PC-3 (cell line): ENCODE measurements around the gene C1orf21. TPM values are rescaled to one million over a fixed set of nuclear protein-coding genes. Genes with fewer than 3 reads are reported as not detected.

Experiments used
- ATAC-seq: fragments of 200-7000 bp; cut with Tn5 transposase; 2 replicates; pipeline ENCODE4 v1.9.1; 2020; ENCODE audit warnings: mild to moderate bottlenecking, moderate library complexity
- BruUV-seq: library from RNA; stranded (reverse); fragments of 400-500 nt; replicated peaks from 2 replicates; lab custom pipeline; 2021; lab: Mats Ljungman, UMichigan
- CTCF ChIA-PET: fragments of 300-600 bp; sonication (Branson Sonifier 250); formaldehyde crosslinking; loops from one replicate; lab custom pipeline; 2022; ENCODE audit warnings: antibody characterized with exemption; lab: Charles Lee
- POLR2A ChIA-PET: fragments of 300-600 bp; sonication (Branson Sonifier 250); formaldehyde crosslinking; loops from one replicate; lab custom pipeline; 2022; ENCODE audit warnings: antibody characterized with exemption; ENCODE audit not compliant: unreplicated experiment; lab: Charles Lee
- DNase-seq: peaks from one replicate; pipeline ENCODE4 v3.0.0-alpha.2; 2015
- H2AFZ ChIP-seq: fragments of 300-600 bp; sonication (generic); 2 replicates; pipeline ENCODE4 v1.6.0; 2016; ENCODE audit warnings: antibody characterized with exemption, low read length
- H3F3A ChIP-seq: fragments of 300-600 bp; sonication (generic); one replicate; pipeline ENCODE4 v1.6.0; 2017; ENCODE audit warnings: antibody characterized with exemption, low read length, control low read depth, mild to moderate bottlenecking; ENCODE audit not compliant: unreplicated experiment
- H3K27ac ChIP-seq: fragments of 300-600 bp; sonication (generic); 2 replicates; pipeline ENCODE4 v1.5.1; 2016; ENCODE audit warnings: mild to moderate bottlenecking, low read length
- H3K27me3 ChIP-seq: fragments of 300-600 bp; sonication (generic); 2 replicates; pipeline ENCODE4 v1.6.1; 2016; ENCODE audit warnings: low read length, mixed read lengths
- H3K36me3 ChIP-seq: fragments of 300-600 bp; sonication (generic); 2 replicates; pipeline ENCODE4 v1.6.1; 2016; ENCODE audit warnings: low read depth, mixed run types, low read length, mixed read lengths
- H3K4me1 ChIP-seq: fragments of 300-600 bp; sonication (generic); 2 replicates; pipeline ENCODE4 v1.5.1; 2016; ENCODE audit warnings: low read length; ENCODE audit not compliant: insufficient read depth
- H3K4me2 ChIP-seq: fragments of 300-600 bp; sonication (generic); 2 replicates; pipeline ENCODE4 v1.6.0; 2016; ENCODE audit warnings: low read length
- H3K4me3 ChIP-seq: fragments of 300-600 bp; sonication (generic); 2 replicates; pipeline ENCODE4 v1.5.1; 2016; ENCODE audit warnings: mild to moderate bottlenecking, low read length, mixed read lengths
- H3K79me2 ChIP-seq: fragments of 300-600 bp; sonication (generic); 2 replicates; pipeline ENCODE4 v1.6.1; 2017; ENCODE audit warnings: low read length, mixed read lengths
- H3K9ac ChIP-seq: fragments of 300-600 bp; sonication (generic); 2 replicates; pipeline ENCODE4 v1.6.0; 2016; ENCODE audit warnings: mild to moderate bottlenecking, low read length
- H3K9me2 ChIP-seq: fragments of 300-600 bp; sonication (generic); replicated peaks from 2 replicates; pipeline ENCODE4 v1.6.1; 2016; ENCODE audit warnings: mixed run types, low read length, mixed read lengths
- H3K9me3 ChIP-seq: fragments of 300-600 bp; sonication (generic); 2 replicates; pipeline ENCODE4 v1.6.1; 2016; ENCODE audit warnings: low read length, mixed read lengths
- H4K20me1 ChIP-seq: fragments of 300-600 bp; sonication (generic); 2 replicates; pipeline ENCODE4 v1.6.1; 2016; ENCODE audit warnings: low read length, mixed read lengths
- CTCF ChIP-seq: fragments of 300-600 bp; sonication (generic); conservative IDR thresholded peaks from 2 replicates; pipeline ENCODE4 v1.5.1; 2017; ENCODE audit warnings: antibody characterized with exemption, low read depth, mild to moderate bottlenecking, low read length
- EZH2 ChIP-seq: fragments of 300-600 bp; sonication (generic); IDR thresholded peaks from one replicate; pipeline ENCODE4 v1.6.1; 2017; ENCODE audit warnings: antibody characterized with exemption, mild to moderate bottlenecking, low read length; ENCODE audit not compliant: unreplicated experiment
- EZH2phosphoT487 ChIP-seq: fragments of 300-600 bp; sonication (generic); IDR thresholded peaks from 2 replicates; pipeline ENCODE4 v1.6.1; 2018; ENCODE audit warnings: mild to moderate bottlenecking, antibody characterized with exemption, low read length, borderline replicate concordance
- intact Hi-C: fragments of 100-400 bp; cut with micrococcal nuclease; formaldehyde crosslinking; loops from 2 replicates; pipeline ENCODE4 v1.9.0; 2023
- total RNA-seq: library from RNA; depleted of rRNA; stranded (reverse); fragments of >200 nt; gene quantifications from 2 replicates; pipeline ENCODE4 v1.2.3, GENCODE V29; 2014

Gene C1orf21
- total RNA-seq, 1 experiment from 2014 or later: 1.3 TPM

GRCh38 chr1:184622136-184622823 lies 235.5 kb downstream of the C1orf21 start:
- intact Hi-C loops: no loop called here
- POLR2A ChIA-PET: interaction anchor here (0.6 kb wide), 1 partner anchor 10 kb away, joined by 5 read pairs; no protein-coding TSS in a partner anchor

GRCh38 chr1:184623404-184623803 lies 236.6 kb downstream of the C1orf21 start:
- Histone ChIP-seq H3K4me1 (peaks cover 29% of the 10 kb centered on the region), H3K36me3 (no peaks in the 10 kb centered on the region), H3K4me3 (no peak overlapping the region), H3K27me3 (no peaks in the 10 kb centered on the region), H3K9me3 (no peaks in the 10 kb centered on the region), H3K9ac (no peak overlapping the region), H3K4me2 (no peak overlapping the region), H2AFZ (no peak overlapping the region), H3K79me2 (no peaks in the 10 kb centered on the region), H3K9me2 (no peaks in the 10 kb centered on the region), H3F3A (no peaks in the 10 kb centered on the region), H3K27ac (no peak overlapping the region), H4K20me1 (no peaks in the 10 kb centered on the region)
- POLR2A ChIA-PET: no interaction called here
- DNase-seq (no peak), ATAC-seq (no peak)
- intact Hi-C loops: no loop called here
- TF ChIP-seq CTCF: no peak
- TF ChIP-seq EZH2phosphoT487: no peak
- no peak for TF ChIP-seq EZH2
- CTCF ChIA-PET: no interaction called here
- no TSS peak for BruUV-seq

More at GRCh38 chr1:184622136-184622823, 235.5 kb downstream of the C1orf21 start:
- DNase-seq: peak; percentile 70
- peaks cover 29% of the 10 kb centered on the region for H3K4me1 ChIP-seq
- no peaks in the 10 kb centered on the region for H3F3A ChIP-seq
- no peak overlapping the region for H3K4me3 ChIP-seq
- H3K27ac ChIP-seq: peak overlapping the region; percentile 70
- no peak overlapping the region for H2AFZ ChIP-seq
- H3K9me3 ChIP-seq: no peaks in the 10 kb centered on the region
- no peaks in the 10 kb centered on the region for H3K9me2 ChIP-seq
- CTCF ChIA-PET: interaction anchor here (0.6 kb wide), 1 partner anchor 608 kb away, joined by 3 read pairs; no protein-coding TSS in a partner anchor
- H3K79me2 ChIP-seq: no peaks in the 10 kb centered on the region
- H4K20me1 ChIP-seq: no peaks in the 10 kb centered on the region
- H3K27me3 ChIP-seq: no peaks in the 10 kb centered on the region
- ATAC-seq: peak; percentile 89
- BruUV-seq: no TSS peak
- no peak overlapping the region for H3K9ac ChIP-seq
- no peaks in the 10 kb centered on the region for H3K36me3 ChIP-seq
- TF ChIP-seq CTCF (no peak), EZH2 (no peak), EZH2phosphoT487 (no peak)
- H3K4me2 ChIP-seq: peak overlapping the region; percentile 61

- Histone ChIP-seq H3K27ac (no peak overlapping the region), H3K9ac (no peak overlapping the region), H3K4me2 (no peak overlapping the region), H3K27me3 (no peaks in the 10 kb centered on the region), H3K4me3 (no peak overlapping the region), H3K9me3 (no peaks in the 10 kb centered on the region), H3K9me2 (no peaks in the 10 kb centered on the region), H3K4me1 (peaks cover 29% of the 10 kb centered on the region), H3F3A (no peaks in the 10 kb centered on the region), H3K79me2 (no peaks in the 10 kb centered on the region), H2AFZ (no peak overlapping the region), H4K20me1 (no peaks in the 10 kb centered on the region), H3K36me3 (no peaks in the 10 kb centered on the region)
- ATAC-seq (no peak), DNase-seq (peak; percentile 49)
- CTCF ChIA-PET: no interaction called here
- BruUV-seq: no TSS peak
- intact Hi-C loops: no loop called here
- TF ChIP-seq CTCF (no peak), EZH2 (no peak), EZH2phosphoT487 (no peak)
- POLR2A ChIA-PET: no interaction called here
Measured at GRCh38 chr1:184624051-184624450, 237.2 kb downstream of the C1orf21 start.
